SK-N-SH (cell line): ENCODE data around the gene TRIM73. TPM values are rescaled to one million over a fixed set of nuclear protein-coding genes. Genes with fewer than 3 reads are reported as not detected.
A peak's percentile ranks its signal among the peaks of the same experiment; 100 is the strongest.
"Not testable (repeated sequence)": the region's sequence is repeated elsewhere in the genome, so short reads cannot be mapped to it uniquely, and the experiment has no call there.

ENCODE experiments used
- CTCF ChIA-PET: fragments of 300-600, 350-600 bp; formaldehyde crosslinking; extraction: SDS; loops from one replicate; lab custom pipeline; 2021; lab: Yijun Ruan, JAX
- POLR2A ChIA-PET: fragments of 350-600 bp; sonication (Branson Sonifier 250); formaldehyde crosslinking; extraction: SDS; loops from one replicate; lab custom pipeline; 2020; ENCODE audit warnings: antibody characterized with exemption, inconsistent platforms; lab: Yijun Ruan, JAX
- DNase-seq: peaks from one replicate; pipeline ENCODE4 v3.0.0; 2012
- H2AFZ ChIP-seq: fragments of 200-600 bp; sonication (generic); 2 replicates; pipeline ENCODE4 v1.8.1; 2016; ENCODE audit warnings: antibody characterized with exemption, mild to moderate bottlenecking, low read depth
- H3F3A ChIP-seq: fragments of 200-600 bp; sonication (generic); replicated peaks from 2 replicates; pipeline ENCODE3; 2016; ENCODE audit warnings: antibody characterized with exemption, mild to moderate bottlenecking; ENCODE audit not compliant: insufficient read depth
- H3K27ac ChIP-seq, 2 experiments: fragments of 200-500 bp in 1 of 2; fragments of 200-600 bp in 1 of 2; sonication (Bioruptor generic) in 1 of 2; sonication (generic), shearing (Covaris generic) in 1 of 2; 2 replicates each; pipeline versions ENCODE4 v1.5.1 to v1.6.1; 2014 to 2016; ENCODE audit warnings: low read depth in 2 of 2, inconsistent platforms in 1 of 2, low read length in 1 of 2, mild to moderate bottlenecking in 1 of 2, mixed read lengths in 1 of 2
- H3K27me3 ChIP-seq: fragments of 200-600 bp; sonication (generic), shearing (Covaris generic); 2 replicates; pipeline ENCODE4 v1.6.1; 2016; ENCODE audit warnings: mixed run types; ENCODE audit not compliant: insufficient read depth
- H3K36me3 ChIP-seq, 2 experiments: fragments of 200-500 bp in 1 of 2; fragments of 200-600 bp in 1 of 2; sonication (Bioruptor generic) in 1 of 2; sonication (generic) in 1 of 2; replicated peaks in 1 of 2; 2 replicates each; pipeline versions ENCODE3 to v1.5.1; 2014 to 2016; ENCODE audit warnings: low read length in 1 of 2, mild to moderate bottlenecking in 1 of 2; ENCODE audit not compliant: insufficient read depth in 2 of 2, control insufficient read depth in 1 of 2
- H3K4me1 ChIP-seq, 2 experiments: fragments of 200-500 bp in 1 of 2; fragments of 200-600 bp in 1 of 2; sonication (Bioruptor generic) in 1 of 2; sonication (generic), shearing (Covaris generic) in 1 of 2; 2 replicates each; pipeline versions ENCODE4 v1.5.1 to v1.6.1; 2014 to 2016; ENCODE audit warnings: low read depth in 1 of 2, low read length in 1 of 2, mixed run types in 1 of 2; ENCODE audit not compliant: insufficient read depth in 2 of 2, control insufficient read depth in 1 of 2
- H3K4me2 ChIP-seq: fragments of 200-600 bp; sonication (generic), shearing (Covaris generic); 2 replicates; pipeline ENCODE4 v1.6.1; 2017; ENCODE audit warnings: mixed run types
- H3K4me3 ChIP-seq, 2 experiments: fragments of 200-500 bp in 1 of 2; fragments of 200-600 bp in 1 of 2; sonication (Bioruptor generic) in 1 of 2; sonication (generic), shearing (Covaris generic) in 1 of 2; 2 replicates each; pipeline versions ENCODE4 v1.5.1 to v1.8.1; 2014 to 2016; ENCODE audit warnings: low read depth in 2 of 2, inconsistent platforms in 1 of 2, low read length in 1 of 2, mild to moderate bottlenecking in 1 of 2, mixed read lengths in 1 of 2, moderate library complexity in 1 of 2
- H3K79me2 ChIP-seq: fragments of 200-600 bp; sonication (generic); 2 replicates; pipeline ENCODE4 v1.8.1; 2017; ENCODE audit warnings: mild to moderate bottlenecking; ENCODE audit not compliant: insufficient read depth
- H3K9ac ChIP-seq: fragments of 200-600 bp; sonication (generic); 2 replicates; pipeline ENCODE4 v1.6.1; 2017; ENCODE audit warnings: mixed run types
- H3K9me2 ChIP-seq: fragments of 200-600 bp; sonication (generic); 2 replicates; pipeline ENCODE4 v1.6.1; 2017; ENCODE audit warnings: mixed run types
- H3K9me3 ChIP-seq: fragments of 200-600 bp; sonication (generic); 2 replicates; pipeline ENCODE4 v1.6.1; 2017; ENCODE audit warnings: mixed run types, mild to moderate bottlenecking, moderate library complexity
- H4K20me1 ChIP-seq: fragments of 200-600 bp; sonication (generic); 2 replicates; pipeline ENCODE4 v1.6.1; 2017; ENCODE audit warnings: mild to moderate bottlenecking, mixed run types; ENCODE audit not compliant: insufficient read depth
- CTCF ChIP-seq: fragments of 200-600 bp; sonication (generic); IDR thresholded peaks from 2 replicates; pipeline ENCODE4 v1.6.1; 2017; ENCODE audit warnings: antibody characterized with exemption, mild to moderate bottlenecking, moderate library complexity
- MXI1 ChIP-seq: IDR thresholded peaks from 2 replicates; pipeline ENCODE4 v1.6.1; 2012; ENCODE audit warnings: mild to moderate bottlenecking, low read depth, low read length, improper control_type of control experiment
- POLR2AphosphoS5 ChIP-seq: IDR thresholded peaks from 2 replicates; pipeline ENCODE4 v1.6.1; 2012; ENCODE audit warnings: low read depth, low read length
- WGBS: methylation state at CpG from one replicate; pipeline ENCODE4 v1.1.6; 2017; ENCODE audit warnings: low lambda C conversion rate; 5-methylcytosine and 5-hydroxymethylcytosine counted together
- polyA plus RNA-seq, 3 experiments: library from polyadenylated mRNA; depleted of rRNA; stranded (reverse); fragments of >200 nt; gene quantifications; 2 replicates each; pipeline ENCODE4 v1.2.3, GENCODE V29; 2012

The TRIM73 gene
- polyA plus RNA-seq, 1 of the 3 experiments (the other 2 are of a cell fraction) = 1.3 TPM

DNA sequence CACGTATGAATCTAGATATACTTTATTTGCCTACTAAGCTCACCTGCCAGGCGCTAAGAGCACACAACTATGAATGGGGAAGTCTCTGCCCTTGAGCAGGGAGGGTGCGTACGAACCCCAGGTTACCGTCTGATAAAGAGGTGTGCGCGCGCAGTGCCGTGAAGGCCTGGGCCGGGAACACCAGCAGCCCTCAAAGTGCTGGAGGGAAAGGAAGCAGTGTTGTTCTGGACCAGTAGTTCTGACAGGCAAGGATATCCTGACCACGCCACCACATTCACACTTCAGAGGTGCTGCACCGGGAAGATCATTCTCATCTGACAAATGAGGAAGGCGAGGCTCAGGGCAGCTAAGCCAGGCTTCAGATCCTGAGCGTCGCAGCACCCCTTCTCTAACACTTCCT, 28.1 kb downstream of the TRIM73 start:
- H3K27ac ChIP-seq, H3K9me3 ChIP-seq, H3K9ac ChIP-seq, H3K4me1 ChIP-seq, H2AFZ ChIP-seq, CTCF ChIA-PET, H4K20me1 ChIP-seq, DNase-seq, H3K9me2 ChIP-seq, H3K4me3 ChIP-seq, POLR2A ChIA-PET, H3K27me3 ChIP-seq, H3K4me2 ChIP-seq, H3F3A ChIP-seq: not testable (repeated sequence)
- peaks cover 15% of the 10 kb centered on the region; the same call in 1 of the 2 replicates for H3K79me2 ChIP-seq
- 89% methylated on average over 10 of the region's 15 CpGs for WGBS
- H3K36me3 ChIP-seq = peaks cover 11 to 30% of the 10 kb centered on the region in 2 experiments

GRCh38 chr7:75439000-75439399, 43.6 kb downstream of the TRIM73 start:
- Histone ChIP-seq H3K36me3 (peaks cover 55 to 67% of the 10 kb centered on the region in 2 experiments), H3K79me2 (peaks cover 38% of the 10 kb centered on the region), H3F3A (peaks cover 21% of the 10 kb centered on the region)
- H2AFZ ChIP-seq, H4K20me1 ChIP-seq, H3K4me2 ChIP-seq, H3K27ac ChIP-seq, CTCF ChIA-PET, H3K9me3 ChIP-seq, H3K9me2 ChIP-seq, H3K4me1 ChIP-seq, DNase-seq, H3K4me3 ChIP-seq, POLR2A ChIA-PET, H3K9ac ChIP-seq, H3K27me3 ChIP-seq: not testable (repeated sequence)
- peak; percentile 31 for TF ChIP-seq CTCF
- WGBS = 98% methylated on average over 4 of the region's 4 CpGs

DNA sequence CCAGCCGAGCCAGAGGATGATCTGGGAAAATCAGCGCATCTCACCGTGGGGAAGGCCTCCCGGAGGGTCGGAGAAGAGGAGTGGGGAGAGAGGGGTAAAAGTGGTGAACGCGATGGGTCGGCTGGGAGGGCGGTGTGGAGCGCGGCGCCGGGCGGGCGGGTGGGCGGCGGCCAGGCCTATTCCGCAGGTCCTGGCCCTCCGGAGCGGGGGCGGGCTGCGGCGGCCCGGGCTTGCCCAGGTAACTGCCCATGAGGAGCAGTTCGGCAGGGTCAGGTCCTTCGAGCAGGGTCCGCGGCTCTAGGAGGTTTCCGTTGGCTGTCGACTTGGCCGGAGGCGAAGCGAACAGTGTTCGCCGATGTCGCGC, 46.7 kb downstream of the TRIM73 start:
- H3K4me2 ChIP-seq = peak overlapping the region; percentile 74
- H3K4me3 ChIP-seq = peak overlapping the region in 1 of 2 experiments; percentile 41; a peak in 3 of 4 replicates
- H3K27me3 ChIP-seq, H3K4me1 ChIP-seq, H3K27ac ChIP-seq, H3K9me2 ChIP-seq, H2AFZ ChIP-seq, H3K9me3 ChIP-seq, POLR2A ChIA-PET, H4K20me1 ChIP-seq, CTCF ChIA-PET, DNase-seq: not testable (repeated sequence)
- peaks cover 31 to 38% of the 10 kb centered on the region in 2 experiments for H3K36me3 ChIP-seq
- H3K9ac ChIP-seq = peak overlapping the region; percentile 92
- H3K79me2 ChIP-seq = peaks cover 18% of the 10 kb centered on the region
- 9% methylated on average over 3 of the region's 37 CpGs for WGBS
- H3F3A ChIP-seq = peaks cover 11% of the 10 kb centered on the region

- H3K79me2 ChIP-seq = peaks cover 16% of the 10 kb centered on the region
- peak overlapping the region; percentile 65 to 79 for H3K27ac ChIP-seq
- H4K20me1 ChIP-seq, DNase-seq, H3K9me3 ChIP-seq, POLR2A ChIA-PET, H3K9me2 ChIP-seq, CTCF ChIA-PET, H3K4me1 ChIP-seq: not testable (repeated sequence)
- WGBS = 0% methylated on average over 7 of the region's 76 CpGs
- peaks cover 28 to 36% of the 10 kb centered on the region in 2 experiments for H3K36me3 ChIP-seq
- H3F3A ChIP-seq = peaks cover 11% of the 10 kb centered on the region
- H3K9ac ChIP-seq = peak overlapping the region; percentile 92
- 0 out of 2 replicates have a peak, but pooled peaks have one; percentile 22 for TF ChIP-seq POLR2AphosphoS5
- TF ChIP-seq MXI1 = peak; percentile 31; the same call in 1 of the 2 replicates
- TF ChIP-seq, all 33 proteins: peak for 2; not testable (repeated sequence) for 31
- peak overlapping the region; percentile 95 for H3K4me2 ChIP-seq
- not testable (repeated sequence) for H2AFZ ChIP-seq, H3K27me3 ChIP-seq
- H3K4me3 ChIP-seq = peak overlapping the region; percentile 57
Observed at GRCh38 chr7:75442465-75443111, 47.2 kb downstream of the TRIM73 start.

DNA sequence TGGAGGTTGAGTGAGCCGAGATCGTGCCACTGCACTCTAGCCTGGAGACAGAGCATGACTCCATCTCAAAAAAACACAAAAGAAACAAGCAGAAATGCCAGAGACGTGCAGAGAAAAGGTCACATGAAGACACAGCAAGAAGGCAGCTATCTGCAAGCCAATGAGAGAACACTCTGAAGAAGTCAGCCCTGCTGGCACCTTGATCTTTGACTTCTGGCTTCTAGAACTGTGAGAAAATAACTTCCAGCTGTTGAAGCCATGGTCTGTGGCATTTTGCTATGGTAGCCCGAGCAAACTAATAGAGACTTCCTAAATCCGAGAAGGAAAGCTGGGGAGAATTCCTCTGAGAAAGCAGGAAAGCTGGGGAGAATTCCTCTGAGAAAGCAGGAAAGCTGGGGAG, 54.5 kb downstream of the TRIM73 start:
- H3K36me3 ChIP-seq, H3K4me1 ChIP-seq, H3K9me2 ChIP-seq, H3F3A ChIP-seq, DNase-seq, CTCF ChIA-PET, H3K9ac ChIP-seq, H4K20me1 ChIP-seq, H3K4me2 ChIP-seq, H3K27me3 ChIP-seq, POLR2A ChIA-PET, H3K4me3 ChIP-seq, H2AFZ ChIP-seq, H3K27ac ChIP-seq, H3K9me3 ChIP-seq: not testable (repeated sequence)
- 90% methylated on average over 4 of the region's 5 CpGs for WGBS
- 0 out of 2 replicates have a peak, but pooled peaks cover 11% of the 10 kb centered on the region for H3K79me2 ChIP-seq
